Measurements from ENCODE around the gene PARP9.

PARP9 gene

DNA sequence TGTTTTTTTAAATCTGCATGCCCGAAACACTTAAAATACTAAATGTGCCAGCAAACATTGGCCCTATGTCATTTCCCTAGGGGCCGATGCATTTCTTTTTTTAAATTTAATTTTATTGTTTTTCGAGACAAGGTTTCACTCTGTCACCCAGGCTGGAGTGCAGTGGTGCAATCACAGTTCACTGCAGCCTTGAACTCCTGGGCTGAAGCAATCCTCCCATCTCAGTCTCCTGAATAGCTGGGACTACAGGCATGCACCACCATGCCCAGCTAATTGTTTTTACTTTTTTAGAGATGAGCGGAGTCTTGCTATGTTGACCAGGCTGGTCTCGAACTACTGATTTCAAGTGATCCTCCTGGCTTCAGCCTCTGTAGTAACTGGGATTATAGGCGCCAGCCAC is 5.5 kb downstream of the PARP9 start:
- H3K36me3 Mint-ChIP-seq (ENCODE audit: low read depth): no peaks in the 10 kb centered on the region
- H3K4me1 Mint-ChIP-seq: peaks cover 2% of the 10 kb centered on the region
- peaks cover 32% of the 10 kb centered on the region for H3K27me3 Mint-ChIP-seq (ENCODE audit: low read depth, poor library complexity)
- DNase-seq: no peak
- TF ChIP-seq, protein P1, sequence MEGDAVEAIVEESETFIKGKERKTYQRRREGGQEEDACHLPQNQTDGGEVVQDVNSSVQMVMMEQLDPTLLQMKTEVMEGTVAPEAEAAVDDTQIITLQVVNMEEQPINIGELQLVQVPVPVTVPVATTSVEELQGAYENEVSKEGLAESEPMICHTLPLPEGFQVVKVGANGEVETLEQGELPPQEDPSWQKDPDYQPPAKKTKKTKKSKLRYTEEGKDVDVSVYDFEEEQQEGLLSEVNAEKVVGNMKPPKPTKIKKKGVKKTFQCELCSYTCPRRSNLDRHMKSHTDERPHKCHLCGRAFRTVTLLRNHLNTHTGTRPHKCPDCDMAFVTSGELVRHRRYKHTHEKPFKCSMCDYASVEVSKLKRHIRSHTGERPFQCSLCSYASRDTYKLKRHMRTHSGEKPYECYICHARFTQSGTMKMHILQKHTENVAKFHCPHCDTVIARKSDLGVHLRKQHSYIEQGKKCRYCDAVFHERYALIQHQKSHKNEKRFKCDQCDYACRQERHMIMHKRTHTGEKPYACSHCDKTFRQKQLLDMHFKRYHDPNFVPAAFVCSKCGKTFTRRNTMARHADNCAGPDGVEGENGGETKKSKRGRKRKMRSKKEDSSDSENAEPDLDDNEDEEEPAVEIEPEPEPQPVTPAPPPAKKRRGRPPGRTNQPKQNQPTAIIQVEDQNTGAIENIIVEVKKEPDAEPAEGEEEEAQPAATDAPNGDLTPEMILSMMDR (IDR thresholded peaks at IDR 0.05): no peak
- no peaks in the 10 kb centered on the region for H3K9me3 Mint-ChIP-seq
- H3K27ac Mint-ChIP-seq: no peak overlapping the region
- no peak overlapping the region for H3K4me3 Mint-ChIP-seq

DNA sequence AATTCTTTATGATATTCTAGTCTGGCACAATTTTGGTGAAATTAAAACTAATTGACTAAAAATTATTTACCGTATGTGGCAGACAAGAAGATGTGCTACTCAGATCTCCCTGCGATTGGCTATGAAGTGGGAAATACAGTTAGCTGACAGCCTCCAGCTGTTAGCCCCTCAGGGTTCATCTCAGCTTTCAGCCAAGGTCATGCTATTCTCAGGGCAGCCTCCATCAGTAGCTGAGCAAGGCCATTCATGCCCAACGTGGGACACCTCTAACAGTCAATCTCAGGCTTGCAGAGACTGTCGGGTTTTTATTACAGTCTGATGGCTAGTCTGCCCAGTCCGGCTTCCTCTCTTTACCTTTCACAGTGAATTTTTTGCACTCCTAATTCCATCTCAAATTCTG is 6.7 kb downstream of the PARP9 start:
- Mint-ChIP-seq H3K36me3 (ENCODE audit: low read depth) (no peaks in the 10 kb centered on the region), H3K4me3 (no peak overlapping the region), H3K4me1 (no peaks in the 10 kb centered on the region), H3K27ac (no peak overlapping the region), H3K9me3 (no peaks in the 10 kb centered on the region), H3K27me3 (ENCODE audit: low read depth, poor library complexity) (peaks cover 25% of the 10 kb centered on the region)
- DNase-seq: no peak
- TF ChIP-seq, protein P1 (IDR thresholded peaks at IDR 0.05): no peak

DNA sequence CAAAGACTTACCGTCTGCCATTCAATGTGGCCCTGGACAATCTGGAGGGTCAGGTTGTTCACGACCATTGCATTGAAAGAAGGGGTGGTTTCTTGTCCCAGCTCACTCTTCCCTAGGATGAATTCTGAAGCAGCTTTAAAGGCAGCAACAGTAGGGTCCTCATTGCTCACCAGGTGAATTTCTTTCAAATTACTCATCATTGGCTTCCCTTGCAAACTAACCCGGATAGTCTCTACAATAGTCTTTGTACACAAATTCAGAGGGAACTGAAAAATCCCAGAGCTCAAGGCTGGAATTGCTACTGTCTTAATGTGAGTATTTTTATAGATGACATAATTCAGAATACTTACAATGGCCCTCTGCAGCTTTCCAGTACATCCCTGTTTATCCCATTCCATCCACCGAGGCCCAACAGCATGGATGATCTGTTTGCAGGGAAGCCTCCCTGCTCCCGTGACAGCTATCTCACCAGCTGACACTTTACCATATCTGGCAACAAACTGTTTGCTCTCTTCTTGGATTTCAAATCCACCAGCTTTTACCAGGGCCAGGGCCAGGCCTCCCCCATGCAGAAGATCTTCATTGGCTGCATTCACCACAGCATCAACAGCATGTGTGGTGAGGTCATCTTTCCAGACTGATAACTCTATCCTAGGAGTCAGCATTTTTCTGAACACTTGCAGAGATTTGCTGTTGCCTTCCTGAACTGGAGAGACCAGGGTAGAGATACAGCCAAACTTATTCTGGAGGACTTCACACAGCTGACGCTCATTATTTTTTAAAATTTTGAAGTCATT is 8.6 kb downstream of the PARP9 start:
- H3K4me3 Mint-ChIP-seq: no peak overlapping the region
- H3K27me3 Mint-ChIP-seq (ENCODE audit: low read depth, poor library complexity): peaks cover 15% of the 10 kb centered on the region
- no peak for DNase-seq
- no peaks in the 10 kb centered on the region for H3K9me3 Mint-ChIP-seq
- no peaks in the 10 kb centered on the region for H3K4me1 Mint-ChIP-seq
- H3K27ac Mint-ChIP-seq: peak overlapping the region; percentile 44
- TF ChIP-seq, protein P1 (IDR thresholded peaks at IDR 0.05): no peak
- no peaks in the 10 kb centered on the region for H3K36me3 Mint-ChIP-seq (ENCODE audit: low read depth)

DNA sequence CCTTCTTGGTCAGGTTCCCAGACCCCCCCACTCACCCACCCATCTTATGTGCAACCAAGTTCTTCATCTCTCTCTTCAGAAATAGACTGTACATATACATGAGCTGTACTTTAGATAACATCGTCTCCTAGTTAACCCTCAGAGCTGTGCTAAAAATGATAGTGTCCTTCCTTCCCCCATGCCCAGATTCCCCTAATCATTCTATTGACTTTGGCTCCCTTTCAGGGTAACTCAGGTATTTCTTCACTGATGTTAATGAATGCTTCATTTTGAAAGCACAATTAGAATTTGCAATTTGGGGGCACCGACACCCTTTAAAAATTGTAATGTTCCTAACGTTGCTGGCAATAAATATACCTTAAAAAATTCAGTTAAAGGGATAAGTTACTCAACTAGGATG is 10.9 kb downstream of the PARP9 start:
- peaks cover 11% of the 10 kb centered on the region for H3K27me3 Mint-ChIP-seq (ENCODE audit: low read depth, poor library complexity)
- H3K27ac Mint-ChIP-seq: no peak overlapping the region
- no peaks in the 10 kb centered on the region for H3K36me3 Mint-ChIP-seq (ENCODE audit: low read depth)
- no peaks in the 10 kb centered on the region for H3K9me3 Mint-ChIP-seq
- no peaks in the 10 kb centered on the region for H3K4me1 Mint-ChIP-seq
- TF ChIP-seq, protein P1 (IDR thresholded peaks at IDR 0.05): no peak
- no peak overlapping the region for H3K4me3 Mint-ChIP-seq
- DNase-seq: no peak

DNA sequence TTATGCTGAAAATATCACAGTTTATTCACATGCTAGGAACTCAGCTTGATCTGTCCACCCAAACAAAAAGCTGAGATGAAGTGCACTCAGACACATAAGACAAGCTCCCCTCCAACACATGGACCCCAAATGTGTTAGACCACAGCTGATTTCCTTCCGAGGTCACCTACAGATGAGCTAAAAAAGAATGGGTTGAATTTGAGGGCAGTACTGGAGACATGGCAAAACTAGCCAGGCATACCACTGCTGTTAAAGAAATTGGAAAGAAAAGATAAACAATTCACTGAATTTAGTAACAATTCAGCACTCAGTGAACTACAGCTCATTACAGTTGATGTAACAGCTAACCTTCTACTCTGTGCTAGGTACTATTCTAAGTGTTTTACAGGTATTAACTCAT is 15.5 kb downstream of the PARP9 start:
- TF ChIP-seq, protein P1 (IDR thresholded peaks at IDR 0.05): no peak
- Mint-ChIP-seq H3K27me3 (ENCODE audit: low read depth, poor library complexity) (peaks cover 3% of the 10 kb centered on the region), H3K36me3 (ENCODE audit: low read depth) (no peaks in the 10 kb centered on the region), H3K9me3 (no peaks in the 10 kb centered on the region), H3K4me3 (no peak overlapping the region), H3K4me1 (no peaks in the 10 kb centered on the region), H3K27ac (no peak overlapping the region)
- DNase-seq: no peak

DNA sequence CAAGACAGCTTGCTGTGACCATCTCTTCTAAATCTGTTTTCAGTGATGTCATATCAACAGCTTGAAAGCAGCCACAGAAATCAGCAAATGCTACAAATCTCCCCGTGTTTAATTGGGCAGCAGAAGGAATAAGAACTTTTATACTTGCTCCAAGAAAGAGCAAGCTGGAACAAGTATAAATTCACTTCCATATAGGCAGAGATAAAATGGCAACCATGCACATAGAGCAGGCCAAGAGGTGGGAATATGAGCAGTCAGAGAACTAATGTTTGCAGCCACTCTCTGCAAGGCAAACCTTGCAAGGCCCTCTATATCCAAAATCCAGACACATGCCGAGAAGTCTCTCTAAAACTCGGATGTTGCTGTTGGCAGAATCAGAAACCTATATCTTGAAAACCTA is 16.0 kb downstream of the PARP9 start:
- Mint-ChIP-seq H3K4me3 (no peak overlapping the region), H3K36me3 (ENCODE audit: low read depth) (no peaks in the 10 kb centered on the region)
- DNase-seq: no peak

More for the DNA sequence above, 16.0 kb downstream of the PARP9 start:
- H3K27ac Mint-ChIP-seq: no peak overlapping the region
- H3K9me3 Mint-ChIP-seq: no peaks in the 10 kb centered on the region
- TF ChIP-seq, protein P1 (IDR thresholded peaks at IDR 0.05): no peak
- H3K4me1 Mint-ChIP-seq: no peaks in the 10 kb centered on the region
- H3K27me3 Mint-ChIP-seq (ENCODE audit: low read depth, poor library complexity): peaks cover 3% of the 10 kb centered on the region
